PFSK-1 (cell line): ENCODE data around the gene OTOP3.

ENCODE experiments used
- POLR2AphosphoS5 ChIP-seq: IDR thresholded peaks from 2 replicates; pipeline ENCODE4 v1.6.1; 2012; ENCODE audit warnings: low read depth, mild to moderate bottlenecking, control low read depth, low read length, moderate library complexity
- TAF1 ChIP-seq: IDR thresholded peaks from 2 replicates; pipeline ENCODE4 v1.6.1; 2012; ENCODE audit warnings: low read length, control low read depth, borderline replicate concordance; ENCODE audit not compliant: insufficient read depth
- TF ChIP-seq, protein P1 (sequence below), 2 experiments: IDR thresholded peaks; 2 replicates each; pipeline versions ENCODE4 v1.6.1 to v1.8.0; 2011 to 2012; ENCODE audit warnings: low read depth in 2 of 2, low read length in 2 of 2, control low read depth in 1 of 2, inconsistent platforms in 1 of 2, mild to moderate bottlenecking in 1 of 2, moderate library complexity in 1 of 2; ENCODE audit not compliant: insufficient read depth in 1 of 2

DNA sequence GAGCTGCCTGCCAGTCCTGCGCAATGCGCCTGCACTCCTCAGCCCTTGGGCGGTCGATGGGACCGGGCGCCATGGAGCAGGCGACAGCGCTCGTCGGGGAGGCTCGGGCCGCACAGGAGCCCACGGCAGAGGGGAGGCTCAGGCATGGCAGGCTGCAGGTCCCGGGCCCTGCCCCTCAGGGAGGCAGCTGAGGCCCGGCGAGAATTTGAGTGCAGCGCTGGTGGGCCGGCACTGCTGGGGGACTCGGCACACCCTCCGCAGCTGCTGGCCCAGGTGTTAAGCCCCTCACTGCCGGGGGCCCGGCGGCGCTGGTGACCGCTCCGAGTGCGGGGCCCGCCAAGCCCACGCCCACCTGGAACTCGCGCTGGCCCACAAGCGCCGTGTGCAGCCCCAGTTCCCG lies 28.7 kb upstream of the OTOP3 start:
- TF ChIP-seq, protein P1, sequence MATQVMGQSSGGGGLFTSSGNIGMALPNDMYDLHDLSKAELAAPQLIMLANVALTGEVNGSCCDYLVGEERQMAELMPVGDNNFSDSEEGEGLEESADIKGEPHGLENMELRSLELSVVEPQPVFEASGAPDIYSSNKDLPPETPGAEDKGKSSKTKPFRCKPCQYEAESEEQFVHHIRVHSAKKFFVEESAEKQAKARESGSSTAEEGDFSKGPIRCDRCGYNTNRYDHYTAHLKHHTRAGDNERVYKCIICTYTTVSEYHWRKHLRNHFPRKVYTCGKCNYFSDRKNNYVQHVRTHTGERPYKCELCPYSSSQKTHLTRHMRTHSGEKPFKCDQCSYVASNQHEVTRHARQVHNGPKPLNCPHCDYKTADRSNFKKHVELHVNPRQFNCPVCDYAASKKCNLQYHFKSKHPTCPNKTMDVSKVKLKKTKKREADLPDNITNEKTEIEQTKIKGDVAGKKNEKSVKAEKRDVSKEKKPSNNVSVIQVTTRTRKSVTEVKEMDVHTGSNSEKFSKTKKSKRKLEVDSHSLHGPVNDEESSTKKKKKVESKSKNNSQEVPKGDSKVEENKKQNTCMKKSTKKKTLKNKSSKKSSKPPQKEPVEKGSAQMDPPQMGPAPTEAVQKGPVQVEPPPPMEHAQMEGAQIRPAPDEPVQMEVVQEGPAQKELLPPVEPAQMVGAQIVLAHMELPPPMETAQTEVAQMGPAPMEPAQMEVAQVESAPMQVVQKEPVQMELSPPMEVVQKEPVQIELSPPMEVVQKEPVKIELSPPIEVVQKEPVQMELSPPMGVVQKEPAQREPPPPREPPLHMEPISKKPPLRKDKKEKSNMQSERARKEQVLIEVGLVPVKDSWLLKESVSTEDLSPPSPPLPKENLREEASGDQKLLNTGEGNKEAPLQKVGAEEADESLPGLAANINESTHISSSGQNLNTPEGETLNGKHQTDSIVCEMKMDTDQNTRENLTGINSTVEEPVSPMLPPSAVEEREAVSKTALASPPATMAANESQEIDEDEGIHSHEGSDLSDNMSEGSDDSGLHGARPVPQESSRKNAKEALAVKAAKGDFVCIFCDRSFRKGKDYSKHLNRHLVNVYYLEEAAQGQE (IDR thresholded peaks at IDR 0.05; ENCODE audit: insufficient read depth in 1 of 2, low read depth in 2 of 2, low read length in 2 of 2): no peak
- no peak for TF ChIP-seq POLR2AphosphoS5
- TF ChIP-seq TAF1: no peak
